Ishikawa (cell line): ENCODE measurements around the gene ARID3B.

ENCODE experiments used
- CEBPB ChIP-seq: IDR thresholded peaks from 2 replicates; pipeline ENCODE4 v1.6.1; 2012
- CREB1 ChIP-seq: IDR thresholded peaks from 2 replicates; pipeline ENCODE4 v1.6.1; 2012; ENCODE audit warnings: low read depth
- EGR1 ChIP-seq: IDR thresholded peaks from 2 replicates; pipeline ENCODE4 v1.6.1; 2012
- EP300 ChIP-seq: IDR thresholded peaks from 2 replicates; pipeline ENCODE4 v1.6.1; 2012; ENCODE audit warnings: borderline replicate concordance
- FOXM1 ChIP-seq: IDR thresholded peaks from 2 replicates; pipeline ENCODE4 v1.6.1; 2012; ENCODE audit warnings: low read depth, borderline replicate concordance
- NFIC ChIP-seq: IDR thresholded peaks from 2 replicates; pipeline ENCODE4 v1.6.1; 2012
- RAD21 ChIP-seq: IDR thresholded peaks from 2 replicates; pipeline ENCODE4 v1.6.1; 2012; ENCODE audit warnings: low read depth
- TAF1 ChIP-seq: IDR thresholded peaks from 2 replicates; pipeline ENCODE4 v1.6.1; 2012; ENCODE audit warnings: low read depth, mild to moderate bottlenecking
- TCF12 ChIP-seq: IDR thresholded peaks from 2 replicates; pipeline ENCODE4 v1.6.1; 2012; ENCODE audit warnings: low read depth
- YY1 ChIP-seq: IDR thresholded peaks from 2 replicates; pipeline ENCODE4 v1.6.1; 2012; ENCODE audit warnings: low read depth
- ZBTB7A ChIP-seq: IDR thresholded peaks from 2 replicates; pipeline ENCODE4 v1.6.1; 2012; ENCODE audit warnings: low read depth
- TF ChIP-seq, protein P1 (sequence below): IDR thresholded peaks from 2 replicates; pipeline ENCODE4 v1.6.1; 2012; ENCODE audit warnings: low read depth, mild to moderate bottlenecking
- TF ChIP-seq, protein P2 (sequence below): IDR thresholded peaks from 2 replicates; pipeline ENCODE4 v1.6.1; 2012
- TF ChIP-seq, protein P3 (sequence below): IDR thresholded peaks from 2 replicates; pipeline ENCODE4 v1.6.1; 2012

DNA sequence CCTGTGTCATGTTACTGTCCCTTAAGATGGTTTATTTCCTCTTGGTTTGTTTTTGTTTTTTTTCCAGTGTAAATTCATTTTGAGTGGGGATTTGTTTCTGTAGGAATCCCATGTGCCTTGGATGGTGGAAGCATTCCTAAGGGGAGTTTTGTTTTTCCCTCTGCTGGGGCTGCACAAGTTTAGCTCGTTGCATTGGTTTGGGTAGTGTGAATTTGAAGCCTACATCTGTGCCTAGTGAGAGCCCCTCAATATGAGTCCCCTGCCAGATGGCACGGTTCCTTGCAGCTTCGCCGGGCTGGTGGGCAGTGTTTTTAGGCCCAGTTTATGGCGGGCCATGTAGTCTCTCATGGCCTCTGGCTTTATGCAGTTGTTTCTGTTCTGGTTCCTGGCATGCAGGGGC is 17.7 kb downstream of the ARID3B start:
- TF ChIP-seq, protein P1, sequence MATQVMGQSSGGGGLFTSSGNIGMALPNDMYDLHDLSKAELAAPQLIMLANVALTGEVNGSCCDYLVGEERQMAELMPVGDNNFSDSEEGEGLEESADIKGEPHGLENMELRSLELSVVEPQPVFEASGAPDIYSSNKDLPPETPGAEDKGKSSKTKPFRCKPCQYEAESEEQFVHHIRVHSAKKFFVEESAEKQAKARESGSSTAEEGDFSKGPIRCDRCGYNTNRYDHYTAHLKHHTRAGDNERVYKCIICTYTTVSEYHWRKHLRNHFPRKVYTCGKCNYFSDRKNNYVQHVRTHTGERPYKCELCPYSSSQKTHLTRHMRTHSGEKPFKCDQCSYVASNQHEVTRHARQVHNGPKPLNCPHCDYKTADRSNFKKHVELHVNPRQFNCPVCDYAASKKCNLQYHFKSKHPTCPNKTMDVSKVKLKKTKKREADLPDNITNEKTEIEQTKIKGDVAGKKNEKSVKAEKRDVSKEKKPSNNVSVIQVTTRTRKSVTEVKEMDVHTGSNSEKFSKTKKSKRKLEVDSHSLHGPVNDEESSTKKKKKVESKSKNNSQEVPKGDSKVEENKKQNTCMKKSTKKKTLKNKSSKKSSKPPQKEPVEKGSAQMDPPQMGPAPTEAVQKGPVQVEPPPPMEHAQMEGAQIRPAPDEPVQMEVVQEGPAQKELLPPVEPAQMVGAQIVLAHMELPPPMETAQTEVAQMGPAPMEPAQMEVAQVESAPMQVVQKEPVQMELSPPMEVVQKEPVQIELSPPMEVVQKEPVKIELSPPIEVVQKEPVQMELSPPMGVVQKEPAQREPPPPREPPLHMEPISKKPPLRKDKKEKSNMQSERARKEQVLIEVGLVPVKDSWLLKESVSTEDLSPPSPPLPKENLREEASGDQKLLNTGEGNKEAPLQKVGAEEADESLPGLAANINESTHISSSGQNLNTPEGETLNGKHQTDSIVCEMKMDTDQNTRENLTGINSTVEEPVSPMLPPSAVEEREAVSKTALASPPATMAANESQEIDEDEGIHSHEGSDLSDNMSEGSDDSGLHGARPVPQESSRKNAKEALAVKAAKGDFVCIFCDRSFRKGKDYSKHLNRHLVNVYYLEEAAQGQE: no peak
- no peak for TF ChIP-seq CREB1
- TF ChIP-seq RAD21: no peak
- no peak for TF ChIP-seq FOXM1
- no peak for TF ChIP-seq EP300
- no peak for TF ChIP-seq TAF1
- TF ChIP-seq EGR1: no peak
- no peak for TF ChIP-seq NFIC
- TF ChIP-seq TCF12: no peak
- no peak for TF ChIP-seq YY1
- no peak for TF ChIP-seq ZBTB7A
- TF ChIP-seq, protein P2, sequence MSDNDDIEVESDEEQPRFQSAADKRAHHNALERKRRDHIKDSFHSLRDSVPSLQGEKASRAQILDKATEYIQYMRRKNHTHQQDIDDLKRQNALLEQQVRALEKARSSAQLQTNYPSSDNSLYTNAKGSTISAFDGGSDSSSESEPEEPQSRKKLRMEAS: no peak
- TF ChIP-seq, protein P3, sequence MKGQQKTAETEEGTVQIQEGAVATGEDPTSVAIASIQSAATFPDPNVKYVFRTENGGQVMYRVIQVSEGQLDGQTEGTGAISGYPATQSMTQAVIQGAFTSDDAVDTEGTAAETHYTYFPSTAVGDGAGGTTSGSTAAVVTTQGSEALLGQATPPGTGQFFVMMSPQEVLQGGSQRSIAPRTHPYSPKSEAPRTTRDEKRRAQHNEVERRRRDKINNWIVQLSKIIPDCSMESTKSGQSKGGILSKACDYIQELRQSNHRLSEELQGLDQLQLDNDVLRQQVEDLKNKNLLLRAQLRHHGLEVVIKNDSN: no peak
- no peak for TF ChIP-seq CEBPB
